ENCODE results near the gene HNRNPR. TPM values are rescaled to one million over a fixed set of nuclear protein-coding genes. Genes with fewer than 3 reads are reported as not detected.
"Not testable (repeated sequence)": the region's sequence is repeated elsewhere in the genome, so short reads cannot be mapped to it uniquely, and the experiment has no call there.

Gene HNRNPR
- total and polyA plus RNA-seq, 2 donors (not counting 3 experiments of a cell fraction or from before 2014, with no cell fraction given) = 111 to 171 TPM

DNA sequence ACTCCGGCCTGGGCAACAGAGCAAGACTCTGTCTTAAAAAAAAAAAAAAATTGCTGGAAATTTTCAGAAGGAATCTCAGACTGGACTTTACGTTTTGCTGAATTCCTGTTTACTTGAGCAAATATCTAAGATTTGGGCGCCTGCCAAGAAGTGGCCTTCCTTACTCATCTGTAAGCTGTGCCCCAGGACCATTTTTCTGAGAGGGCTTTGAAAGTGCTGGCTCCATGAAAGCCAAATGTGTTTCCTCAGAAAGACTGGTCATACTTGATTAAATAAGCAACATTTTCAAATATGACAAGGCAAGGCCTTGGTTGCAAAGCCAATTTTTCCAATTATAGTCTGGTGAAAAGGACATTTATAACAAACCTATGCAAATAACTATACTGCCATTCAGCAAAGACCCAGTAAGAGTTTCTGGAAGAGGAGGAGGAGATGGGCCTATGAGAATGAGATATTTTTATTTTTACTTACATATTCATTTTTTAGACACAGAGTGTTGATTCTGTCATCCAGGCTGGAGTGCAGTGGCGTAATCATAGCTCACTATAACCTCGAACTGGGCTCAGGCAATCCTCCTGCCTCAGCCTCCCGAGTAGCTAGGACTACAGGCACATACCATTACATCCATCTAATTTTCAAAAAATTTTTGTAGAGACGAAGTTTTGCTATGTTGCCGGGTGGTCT, 70.5 kb downstream of the HNRNPR start:
- dilution Hi-C loops (cut with MboI; ENCODE audit: extremely low pct_ligation_motif_present, low sequenced_read_pairs) = no loop called here
- Histone ChIP-seq H3K36me3 (ENCODE audit: control insufficient read depth in 2 of 2, extremely low read depth in 1 of 2, insufficient read depth in 2 of 2, low read length in 2 of 2) (no peaks in the 10 kb centered on the region), H4K20me1 (replicated peaks; ENCODE audit: control insufficient read depth, extremely low read depth, insufficient read depth, low read length) (no peaks in the 10 kb centered on the region), H3K9me3 (replicated peaks; ENCODE audit: control insufficient read depth, insufficient read depth, low read length) (no peaks in the 10 kb centered on the region), H2AFZ (ENCODE audit: low read depth, low read length) (no peak overlapping the region), H3K4me1 (ENCODE audit: control insufficient read depth, extremely low read depth, insufficient read depth, low read length) (peaks cover 6% of the 10 kb centered on the region), H3K9ac (replicated peaks; ENCODE audit: extremely low read depth, insufficient read depth, low read length) (no peak overlapping the region), H3K4me3 (replicated peaks in 1 of 3; ENCODE audit: insufficient read depth in 1 of 3, low read depth in 1 of 3, low read length in 3 of 3) (no peak overlapping the region), H3K9me1 (replicated peaks; ENCODE audit: control insufficient read depth, extremely low read depth, insufficient read depth, low read length) (no peaks in the 10 kb centered on the region), H3K4me2 (ENCODE audit: insufficient read depth, low read length) (no peak overlapping the region), H3K27me3 (ENCODE audit: control insufficient read depth in 2 of 2, insufficient read depth in 2 of 2, low read length in 2 of 2) (no peaks in the 10 kb centered on the region), H3K27ac (ENCODE audit: insufficient read depth, low read depth, low read length) (no peak overlapping the region), H3K79me2 (ENCODE audit: control insufficient read depth, insufficient read depth, low read length) (no peaks in the 10 kb centered on the region)
- FAIRE-seq (peak; percentile 69), DNase-seq (ENCODE audit: low read depth, low spot score) (peak; percentile 88)
- intact Hi-C loops (cut with micrococcal nuclease) = loop anchor here (1.0 to 5.0 kb wide), 2 partner anchors 48 to 296 kb away; no protein-coding TSS in a partner anchor
- ChIA-PET POLR2A (no interaction called here), CTCF (interaction anchor here (1.4 to 3.0 kb wide), 2 partner anchors 44 to 57 kb away, joined by 5 to 12 read pairs; partner anchors contain the start of gene HTR1D)
- TF ChIP-seq FOS (IDR thresholded peaks at IDR 0.05; ENCODE audit: borderline replicate concordance, insufficient read depth, low read length) (peak; percentile 34), JUN (IDR thresholded peaks at IDR 0.05; ENCODE audit: borderline replicate concordance, insufficient read depth, insufficient read length, low read depth) (no peak), POLR2AphosphoS5 (IDR thresholded peaks at IDR 0.05; ENCODE audit: insufficient read depth, low read depth, low read length) (no peak)
- BruUV-seq (replicated peaks) = no TSS peak

GRCh38 chr1:23263380-23263887, 80.7 kb downstream of the HNRNPR start:
- ChIA-PET CTCF (interaction anchor here (1.0 to 1.9 kb wide), 4 partner anchors 12 to 47 kb away, joined by 3 to 9 read pairs (median 6); partner anchors contain the start of gene HTR1D), POLR2A (interaction anchor here (0.6 to 0.7 kb wide), 2 partner anchors 12 to 66 kb away, joined by 4 read pairs; no protein-coding TSS in a partner anchor)
- intact Hi-C loops (cut with micrococcal nuclease) = no loop called here
- Histone ChIP-seq H3K9me1 (replicated peaks; ENCODE audit: control insufficient read depth, extremely low read depth, insufficient read depth, low read length) (no peaks in the 10 kb centered on the region), H3K27me3 (ENCODE audit: control insufficient read depth in 2 of 2, insufficient read depth in 2 of 2, low read length in 2 of 2) (no peaks in the 10 kb centered on the region), H2AFZ (ENCODE audit: low read depth, low read length) (no peak overlapping the region), H3K4me1 (ENCODE audit: control insufficient read depth, extremely low read depth, insufficient read depth, low read length) (no peaks in the 10 kb centered on the region), H4K20me1 (replicated peaks; ENCODE audit: control insufficient read depth, extremely low read depth, insufficient read depth, low read length) (no peaks in the 10 kb centered on the region), H3K79me2 (ENCODE audit: control insufficient read depth, insufficient read depth, low read length) (no peaks in the 10 kb centered on the region), H3K36me3 (ENCODE audit: control insufficient read depth in 2 of 2, extremely low read depth in 1 of 2, insufficient read depth in 2 of 2, low read length in 2 of 2) (no peaks in the 10 kb centered on the region), H3K9ac (replicated peaks; ENCODE audit: extremely low read depth, insufficient read depth, low read length) (no peak overlapping the region), H3K4me3 (replicated peaks in 1 of 3; ENCODE audit: insufficient read depth in 1 of 3, low read depth in 1 of 3, low read length in 3 of 3) (no peak overlapping the region), H3K27ac (ENCODE audit: insufficient read depth, low read depth, low read length) (no peak overlapping the region), H3K4me2 (ENCODE audit: insufficient read depth, low read length) (no peak overlapping the region), H3K9me3 (replicated peaks; ENCODE audit: control insufficient read depth, insufficient read depth, low read length) (no peaks in the 10 kb centered on the region)
- no TSS peak for BruUV-seq (replicated peaks)
- FAIRE-seq (no peak), DNase-seq (ENCODE audit: low read depth, low spot score) (no peak)
- dilution Hi-C loops (cut with MboI; ENCODE audit: extremely low pct_ligation_motif_present, low sequenced_read_pairs) = no loop called here
- TF ChIP-seq POLR2AphosphoS5 (IDR thresholded peaks at IDR 0.05; ENCODE audit: insufficient read depth, low read depth, low read length) (no peak), FOS (IDR thresholded peaks at IDR 0.05; ENCODE audit: borderline replicate concordance, insufficient read depth, low read length) (no peak), JUN (IDR thresholded peaks at IDR 0.05; ENCODE audit: borderline replicate concordance, insufficient read depth, insufficient read length, low read depth) (no peak), GATA2 (IDR thresholded peaks at IDR 0.05; ENCODE audit: insufficient read depth, insufficient read length, low read depth, low read length) (no peak), MYC (IDR thresholded peaks at IDR 0.05; ENCODE audit: low read depth, low read length) (no peak), POLR2A (IDR thresholded peaks at IDR 0.05; ENCODE audit: low read depth, low read length) (no peak), EZH2 (IDR thresholded peaks at IDR 0.05; ENCODE audit: borderline replicate concordance, low read depth, low read length, severe bottlenecking) (no peak)
- TF ChIP-seq, protein P1, sequence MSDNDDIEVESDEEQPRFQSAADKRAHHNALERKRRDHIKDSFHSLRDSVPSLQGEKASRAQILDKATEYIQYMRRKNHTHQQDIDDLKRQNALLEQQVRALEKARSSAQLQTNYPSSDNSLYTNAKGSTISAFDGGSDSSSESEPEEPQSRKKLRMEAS (IDR thresholded peaks at IDR 0.05; ENCODE audit: insufficient read depth, insufficient read length) = no peak

DNA sequence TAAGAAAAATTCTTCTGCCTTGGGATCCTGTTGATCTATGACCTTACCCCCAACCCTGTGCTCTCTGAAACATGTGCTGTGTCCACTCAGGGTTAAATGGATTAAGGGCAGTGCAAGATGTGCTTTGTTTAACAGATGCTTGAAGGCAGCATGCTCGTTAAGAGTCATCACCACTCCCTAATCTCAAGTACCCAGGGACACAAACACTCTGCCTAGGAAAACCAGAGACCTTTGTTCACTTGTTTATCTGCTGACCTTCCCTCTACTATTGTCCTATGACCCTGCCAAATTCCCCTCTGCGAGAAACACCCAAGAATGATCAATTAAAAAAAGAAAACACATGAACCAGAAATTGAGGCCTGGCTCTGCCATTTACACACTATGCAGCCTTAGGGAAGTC, 86.0 kb downstream of the HNRNPR start:
- intact Hi-C loops (cut with micrococcal nuclease); FAIRE-seq; H3K79me2 ChIP-seq (ENCODE audit: control insufficient read depth, insufficient read depth, low read length); CTCF ChIA-PET; H3K27me3 ChIP-seq (ENCODE audit: control insufficient read depth in 2 of 2, insufficient read depth in 2 of 2, low read length in 2 of 2); dilution Hi-C loops (cut with MboI; ENCODE audit: extremely low pct_ligation_motif_present, low sequenced_read_pairs); DNase-seq (ENCODE audit: low read depth, low spot score); H3K4me1 ChIP-seq (ENCODE audit: control insufficient read depth, extremely low read depth, insufficient read depth, low read length); POLR2A ChIA-PET; H3K27ac ChIP-seq (ENCODE audit: insufficient read depth, low read depth, low read length); H3K9me1 ChIP-seq (replicated peaks; ENCODE audit: control insufficient read depth, extremely low read depth, insufficient read depth, low read length); H4K20me1 ChIP-seq (replicated peaks; ENCODE audit: control insufficient read depth, extremely low read depth, insufficient read depth, low read length); H3K9ac ChIP-seq (replicated peaks; ENCODE audit: extremely low read depth, insufficient read depth, low read length); H3K36me3 ChIP-seq (ENCODE audit: control insufficient read depth in 2 of 2, extremely low read depth in 1 of 2, insufficient read depth in 2 of 2, low read length in 2 of 2); BruUV-seq (replicated peaks); H2AFZ ChIP-seq (ENCODE audit: low read depth, low read length); H3K4me3 ChIP-seq (replicated peaks in 1 of 3; ENCODE audit: insufficient read depth in 1 of 3, low read depth in 1 of 3, low read length in 3 of 3); H3K9me3 ChIP-seq (replicated peaks; ENCODE audit: control insufficient read depth, insufficient read depth, low read length); H3K4me2 ChIP-seq (ENCODE audit: insufficient read depth, low read length): not testable (repeated sequence)

Data from endothelial cell of umbilical vein (primary cell).